GM12874 (cell line): ENCODE measurements around the gene RIMBP2.

Experiments used
- TF ChIP-seq, protein P1 (sequence below): IDR thresholded peaks from 2 replicates; pipeline ENCODE4 v1.5.1; 2011; ENCODE audit warnings: low read depth, mild to moderate bottlenecking, control low read depth, low read length, moderate library complexity; ENCODE audit not compliant: insufficient read depth

Gene RIMBP2

GRCh38 chr12:130583317-130583716 is 132.8 kb downstream of the RIMBP2 start:
- TF ChIP-seq, protein P1, sequence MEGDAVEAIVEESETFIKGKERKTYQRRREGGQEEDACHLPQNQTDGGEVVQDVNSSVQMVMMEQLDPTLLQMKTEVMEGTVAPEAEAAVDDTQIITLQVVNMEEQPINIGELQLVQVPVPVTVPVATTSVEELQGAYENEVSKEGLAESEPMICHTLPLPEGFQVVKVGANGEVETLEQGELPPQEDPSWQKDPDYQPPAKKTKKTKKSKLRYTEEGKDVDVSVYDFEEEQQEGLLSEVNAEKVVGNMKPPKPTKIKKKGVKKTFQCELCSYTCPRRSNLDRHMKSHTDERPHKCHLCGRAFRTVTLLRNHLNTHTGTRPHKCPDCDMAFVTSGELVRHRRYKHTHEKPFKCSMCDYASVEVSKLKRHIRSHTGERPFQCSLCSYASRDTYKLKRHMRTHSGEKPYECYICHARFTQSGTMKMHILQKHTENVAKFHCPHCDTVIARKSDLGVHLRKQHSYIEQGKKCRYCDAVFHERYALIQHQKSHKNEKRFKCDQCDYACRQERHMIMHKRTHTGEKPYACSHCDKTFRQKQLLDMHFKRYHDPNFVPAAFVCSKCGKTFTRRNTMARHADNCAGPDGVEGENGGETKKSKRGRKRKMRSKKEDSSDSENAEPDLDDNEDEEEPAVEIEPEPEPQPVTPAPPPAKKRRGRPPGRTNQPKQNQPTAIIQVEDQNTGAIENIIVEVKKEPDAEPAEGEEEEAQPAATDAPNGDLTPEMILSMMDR, result no peak

DNA sequence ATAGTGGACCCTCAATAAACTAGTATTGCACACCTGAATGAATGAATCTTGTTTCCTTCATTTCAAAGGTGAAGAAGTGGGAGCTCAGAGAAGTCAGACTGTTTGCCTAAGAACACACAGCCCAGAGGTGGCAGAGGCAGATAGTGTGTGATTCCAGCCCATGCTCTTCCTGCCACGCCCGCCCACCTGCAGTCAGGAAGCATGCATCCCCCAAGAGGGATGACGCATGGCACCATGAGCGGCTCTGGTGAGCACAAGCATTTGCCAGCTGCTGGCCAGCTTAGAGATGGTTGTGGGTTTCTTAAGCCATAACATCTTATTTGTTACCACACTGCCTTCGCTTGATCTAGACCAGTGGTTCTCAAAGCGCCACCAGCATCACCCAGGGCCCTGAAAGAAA is 133.8 kb downstream of the RIMBP2 start:
- TF ChIP-seq, protein P1, result no peak

DNA sequence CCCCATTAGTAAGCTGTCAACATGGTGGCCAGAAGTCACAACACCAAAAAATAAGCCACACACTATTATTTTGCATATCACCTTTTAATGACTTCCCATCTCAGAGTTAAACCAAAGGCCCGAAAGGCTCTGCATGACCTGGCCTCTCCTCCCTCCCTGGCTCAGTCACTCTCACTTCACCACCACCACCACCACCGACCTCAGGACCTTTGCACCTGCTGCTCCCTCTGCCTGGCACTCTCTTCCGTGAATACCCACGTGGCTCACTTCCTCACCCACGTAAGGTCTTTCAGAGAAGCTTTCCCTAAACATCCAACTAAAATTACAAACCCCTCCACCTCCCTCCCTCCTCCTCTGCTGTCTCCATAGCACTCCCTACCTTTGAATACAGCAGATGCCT is 134.3 kb downstream of the RIMBP2 start:
- TF ChIP-seq, protein P1, result no peak

- TF ChIP-seq, protein P1, result no peak
Observed at GRCh38 chr12:130579231-130579630, 136.9 kb downstream of the RIMBP2 start.

DNA sequence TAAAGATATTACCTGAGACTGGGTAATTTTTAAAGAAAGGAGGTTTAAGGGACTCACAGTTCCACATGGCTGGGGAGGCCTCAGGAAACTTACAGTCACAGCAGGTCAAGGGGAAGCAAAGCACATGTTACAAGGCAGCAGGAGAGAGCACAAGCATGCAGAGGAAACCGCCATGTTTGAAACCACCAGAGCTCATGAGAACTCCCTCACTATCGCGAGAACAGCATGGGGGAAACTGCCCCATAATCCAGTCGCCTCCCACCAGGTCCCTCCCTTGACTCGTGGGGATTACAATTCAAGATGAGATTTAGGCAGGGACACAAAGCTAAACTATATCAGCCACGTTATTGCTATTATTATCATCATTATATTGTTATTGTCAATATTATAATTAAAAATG is 138.7 kb downstream of the RIMBP2 start:
- TF ChIP-seq, protein P1, result no peak

DNA sequence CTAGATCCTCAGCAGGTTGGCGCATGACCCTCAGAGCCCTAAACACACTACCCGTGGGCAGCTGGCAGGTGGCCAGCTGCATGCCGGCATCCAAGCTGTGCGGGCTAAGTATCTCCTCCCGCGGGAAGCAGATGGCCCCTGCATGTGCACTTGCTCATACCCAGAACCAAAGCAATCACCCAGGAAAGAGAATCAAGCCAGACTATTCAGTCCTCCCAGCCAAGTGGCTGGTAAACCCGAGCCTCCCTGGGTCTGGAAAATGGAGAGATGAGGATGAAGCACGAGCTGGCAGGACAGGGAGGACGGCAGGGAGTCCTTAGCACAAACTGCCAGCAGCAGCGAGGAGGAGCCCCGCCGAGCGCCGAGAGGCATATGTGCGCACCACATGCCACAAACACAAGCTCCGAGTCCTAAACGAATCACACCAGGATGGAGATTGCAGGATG is 139.7 kb downstream of the RIMBP2 start:
- TF ChIP-seq, protein P1, result no peak

DNA sequence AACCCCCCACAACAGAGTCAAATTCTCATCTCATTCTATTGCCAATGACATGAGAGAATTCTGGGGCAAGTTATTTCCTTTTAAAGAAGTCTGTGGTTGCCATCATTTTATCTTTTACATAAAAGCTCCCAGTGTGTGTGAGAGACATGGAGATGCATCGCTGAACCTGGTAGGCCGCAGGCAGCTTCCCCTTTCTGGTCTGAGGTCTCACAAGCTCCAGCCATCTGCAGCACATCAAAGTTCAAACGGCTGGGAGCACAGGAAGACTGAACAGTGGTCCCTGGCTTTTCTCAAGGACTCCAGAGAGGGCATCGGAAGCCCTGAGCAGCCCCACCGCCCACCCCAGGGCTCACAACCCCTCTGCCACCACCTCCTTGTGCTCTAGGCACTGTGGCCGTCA is 141.7 kb downstream of the RIMBP2 start:
- TF ChIP-seq, protein P1, result no peak

DNA sequence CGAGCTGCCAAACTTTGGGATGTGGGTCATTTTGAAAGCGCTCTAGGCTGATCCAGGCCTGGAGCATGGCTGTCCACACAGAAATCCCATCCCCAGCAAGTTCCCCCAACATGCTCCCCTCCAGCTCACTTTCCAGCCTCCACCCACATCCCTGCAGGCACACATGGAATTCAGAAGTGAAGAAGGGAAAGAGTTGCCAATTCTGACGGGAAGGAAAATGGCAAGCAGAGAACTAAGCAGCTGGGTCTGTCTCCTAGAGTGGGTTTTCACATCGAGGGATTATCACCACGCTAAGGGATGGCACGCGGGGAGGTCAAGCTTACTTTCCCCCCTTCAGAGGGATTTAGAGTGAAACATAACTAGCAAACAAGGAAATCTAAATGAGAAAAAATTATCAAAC is 142.3 kb downstream of the RIMBP2 start:
- TF ChIP-seq, protein P1, result no peak
